ENCODE results near the gene ZNG1A.
"Not testable (repeated sequence)": the region's sequence is repeated elsewhere in the genome, so short reads cannot be mapped to it uniquely, and the experiment has no call there.

GRCh38 chr9:112589-113467 lies 66.0 kb downstream of the ZNG1A start:
- not testable (repeated sequence) for TF ChIP-seq ZZZ3 (IDR thresholded peaks at IDR 0.05); SRF (CRISPR knock-in tag; IDR thresholded peaks at IDR 0.05); NFATC3 (IDR thresholded peaks at IDR 0.05); RAD21 (CRISPR knock-in tag; conservative IDR thresholded peaks at IDR 0.05 in 1 of 2, IDR thresholded peaks at IDR 0.05 in 1 of 2); MYBL2 (IDR thresholded peaks at IDR 0.05; ENCODE audit: low read depth); MYBL2 (CRISPR knock-in tag; IDR thresholded peaks at IDR 0.05; ENCODE audit: borderline replicate concordance); SNIP1 (IDR thresholded peaks at IDR 0.05; ENCODE audit: low read depth); MAX (CRISPR knock-in tag; IDR thresholded peaks at IDR 0.05); ASH1L (IDR thresholded peaks at IDR 0.05; ENCODE audit: borderline replicate concordance, low read depth, partially characterized antibody); TCF3 (CRISPR knock-in tag; IDR thresholded peaks at IDR 0.05); ZKSCAN1 (IDR thresholded peaks at IDR 0.05; ENCODE audit: low read depth, low read length); KLF1 (tag; IDR thresholded peaks at IDR 0.05)
